ENCODE measurements around the gene ARHGEF38.
"Not testable (repeated sequence)": the region's sequence is repeated elsewhere in the genome, so short reads cannot be mapped to it uniquely, and the experiment has no call there.

ARHGEF38 gene

DNA sequence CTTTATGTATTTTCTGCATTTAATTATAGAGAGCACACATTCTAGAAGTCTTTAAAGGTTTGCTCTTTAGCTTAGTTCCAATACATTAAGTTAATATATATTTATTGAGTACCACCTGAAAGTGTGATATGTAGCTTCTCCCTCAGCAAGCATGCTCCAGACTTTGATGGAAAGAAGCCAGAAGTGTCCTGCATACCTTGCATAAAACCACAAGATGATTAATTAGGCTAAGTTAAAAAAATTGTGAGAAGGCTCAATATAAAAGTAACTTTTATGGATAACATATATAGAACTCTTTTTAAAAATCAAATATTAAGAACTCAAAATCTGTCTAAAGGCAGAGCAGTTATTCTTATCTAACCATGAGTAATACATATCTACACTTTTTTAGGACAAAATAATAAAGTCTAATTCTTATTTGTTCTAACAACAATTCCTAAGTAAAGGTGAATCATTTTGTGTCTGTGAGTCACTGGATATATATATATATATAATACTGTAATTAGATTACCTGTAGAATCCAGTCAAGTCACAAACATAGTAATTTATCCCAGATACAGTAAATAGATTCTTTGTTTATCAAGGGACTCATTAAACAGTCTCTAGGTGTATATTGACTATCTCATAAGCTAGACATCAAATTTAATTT is 104.8 kb downstream of the ARHGEF38 start:
- DNase-seq = no peak

DNA sequence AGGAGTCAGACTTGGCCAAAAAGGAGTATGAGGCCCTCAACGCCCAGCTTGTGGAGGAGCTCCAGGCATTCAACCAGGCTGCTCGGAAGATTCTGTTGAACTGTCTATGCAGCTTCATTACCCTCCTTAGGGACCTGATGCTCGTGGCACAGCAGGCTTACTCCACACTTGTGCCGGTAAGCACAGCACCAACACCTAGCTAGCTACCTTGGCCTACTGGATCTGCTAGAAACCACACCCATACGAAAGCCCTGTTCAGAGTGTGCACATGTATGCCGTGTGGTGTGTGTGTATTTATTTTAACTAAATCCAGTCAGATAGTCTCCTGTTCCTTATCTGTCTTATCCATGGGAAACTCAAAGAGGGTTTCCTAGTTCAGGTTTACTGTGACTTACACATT is 106.8 kb downstream of the ARHGEF38 start:
- no peak for DNase-seq

DNA sequence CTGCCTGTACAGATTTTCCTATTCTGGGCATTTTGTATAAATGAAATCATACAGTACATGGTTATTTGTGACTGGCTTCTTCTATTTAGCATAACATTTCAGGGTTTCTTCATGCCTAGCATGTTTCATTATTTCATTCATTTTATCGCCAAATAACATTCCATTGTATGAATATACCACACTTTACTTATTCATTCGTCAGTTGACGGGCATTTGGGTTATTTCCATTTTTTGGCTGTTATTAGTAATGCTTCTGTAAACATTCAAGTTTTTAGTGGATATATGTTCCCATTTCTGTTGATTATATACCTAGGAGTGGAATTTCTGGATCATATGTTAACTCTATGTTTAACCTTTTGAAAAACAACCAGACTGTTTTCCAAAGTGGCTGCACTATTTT is 108.6 kb downstream of the ARHGEF38 start:
- no peak for DNase-seq

DNA sequence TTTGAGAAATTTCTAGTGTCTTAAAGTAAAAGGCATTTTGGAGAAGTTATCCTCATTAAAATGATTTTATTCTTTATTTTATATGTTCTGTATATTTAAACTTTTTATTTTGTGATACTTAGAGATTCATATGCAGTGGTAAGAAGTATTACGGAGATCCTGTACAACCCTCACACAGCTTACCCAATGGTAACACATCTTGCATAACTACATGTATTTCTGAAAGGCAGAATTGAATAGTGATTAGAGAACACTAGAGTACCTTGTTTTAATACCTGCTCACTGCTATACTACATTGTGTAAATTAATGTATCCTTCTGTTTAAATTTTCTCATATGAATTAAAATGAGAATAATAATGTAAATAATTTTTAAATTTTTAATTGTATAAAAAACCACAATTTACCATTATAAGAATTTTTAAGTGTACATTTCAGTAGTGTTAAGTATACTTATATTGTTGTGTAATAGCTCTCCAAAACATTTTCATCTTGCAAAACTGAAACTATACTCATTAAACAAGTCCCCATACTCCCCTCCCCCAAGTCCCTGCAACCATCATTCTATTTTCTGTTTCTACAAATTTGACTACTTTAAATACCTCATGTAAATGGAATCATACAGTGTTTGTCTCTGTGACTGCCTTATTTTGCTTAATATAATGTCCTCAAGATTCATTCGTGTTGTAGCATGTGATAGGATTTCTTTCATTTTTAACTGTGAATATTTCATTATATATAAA is 110.7 kb downstream of the ARHGEF38 start:
- no peak for DNase-seq

DNA sequence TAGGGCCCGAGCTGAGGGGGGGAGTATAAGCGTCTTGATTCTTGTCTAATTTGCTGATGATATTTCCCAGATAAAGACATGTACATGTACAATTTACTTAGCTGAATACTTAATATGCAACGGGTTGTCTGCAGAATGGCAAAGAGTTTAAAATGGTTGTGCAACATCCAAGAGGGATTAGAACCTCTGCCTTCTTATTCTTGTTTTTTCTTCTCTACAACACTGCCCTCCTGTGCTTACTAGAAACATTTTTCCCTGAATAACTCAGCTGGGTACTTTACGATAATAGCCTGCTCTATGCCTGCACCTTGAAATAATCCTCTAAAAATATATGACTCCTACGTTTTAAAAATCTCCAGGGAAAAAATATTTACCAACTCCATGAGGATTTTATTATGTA is 114.3 kb downstream of the ARHGEF38 start:
- DNase-seq = no peak

DNA sequence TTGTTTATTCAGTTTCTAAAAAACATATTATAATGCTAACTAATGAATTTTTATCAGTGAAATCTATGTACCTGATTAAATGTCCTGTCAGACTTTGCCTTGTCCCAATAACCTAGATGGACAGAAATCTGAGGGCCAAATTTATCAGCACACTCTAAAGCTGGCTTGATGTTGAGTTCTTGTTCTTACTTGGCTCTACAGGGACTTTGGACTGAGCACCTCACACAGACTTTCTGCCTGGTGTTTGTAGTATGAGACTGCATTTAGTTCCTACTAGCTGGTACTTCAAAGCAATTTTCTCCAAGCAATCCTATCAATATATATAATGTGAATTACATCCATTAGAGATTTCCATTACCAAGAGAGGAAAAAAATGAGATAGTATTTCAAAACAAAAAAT is 118.3 kb downstream of the ARHGEF38 start:
- no peak for DNase-seq

DNA sequence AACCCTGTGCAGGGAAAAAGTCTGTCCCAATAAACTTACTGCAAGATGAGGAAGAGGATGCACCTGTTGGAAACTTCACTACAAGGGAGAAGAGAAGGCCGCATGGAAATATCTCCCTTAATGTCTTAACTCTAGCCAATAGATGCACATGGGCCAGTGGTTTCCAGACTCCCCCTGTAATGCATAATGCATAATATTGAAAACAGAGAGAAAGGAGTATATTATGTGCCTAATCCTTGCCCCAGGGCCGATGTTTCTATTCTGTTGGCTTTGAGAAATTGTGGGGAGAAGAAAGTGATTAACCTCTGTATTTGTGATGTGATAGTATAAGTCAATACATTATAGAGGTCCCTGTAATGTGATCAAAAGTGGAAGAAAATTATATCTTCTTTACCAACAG is 118.9 kb downstream of the ARHGEF38 start:
- DNase-seq = no peak

DNA sequence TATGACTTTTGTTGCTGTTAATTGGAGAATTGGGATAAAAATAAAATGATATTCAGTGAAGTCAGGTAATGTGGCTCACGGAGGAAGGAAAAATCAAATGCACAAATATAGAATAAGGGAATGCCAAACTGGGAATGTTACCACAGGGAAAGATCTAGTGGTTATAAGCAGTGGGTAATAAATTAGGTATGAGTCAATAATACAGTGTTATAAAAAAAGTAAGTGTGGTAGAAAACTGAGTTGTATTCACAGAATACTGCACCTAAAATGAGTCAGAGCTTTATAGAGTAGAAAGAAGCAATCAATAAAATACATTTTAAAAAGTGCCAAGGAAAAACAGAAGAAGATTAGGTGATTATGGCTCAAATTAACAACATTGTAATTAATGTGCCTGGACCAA is 121.6 kb downstream of the ARHGEF38 start:
- DNase-seq = no peak

DNA sequence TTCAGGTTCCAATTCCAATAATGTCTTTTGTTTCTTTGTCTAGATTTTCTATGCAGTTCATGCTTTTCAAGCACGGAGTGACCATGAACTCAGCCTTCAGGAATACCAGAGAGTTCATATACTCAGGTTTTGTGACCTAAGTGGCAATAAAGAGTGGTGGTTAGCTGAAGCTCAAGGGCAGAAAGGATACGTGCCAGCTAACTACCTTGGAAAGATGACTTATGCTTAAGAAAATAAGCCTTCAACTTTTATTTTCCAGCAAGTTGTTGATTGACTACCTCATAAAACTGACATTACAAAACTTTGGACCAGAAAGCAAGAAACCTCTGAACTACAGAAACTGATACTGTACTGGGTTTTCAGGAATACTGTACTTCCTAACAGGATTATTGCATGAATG is 125.3 kb downstream of the ARHGEF38 start:
- DNase-seq = no peak

DNA sequence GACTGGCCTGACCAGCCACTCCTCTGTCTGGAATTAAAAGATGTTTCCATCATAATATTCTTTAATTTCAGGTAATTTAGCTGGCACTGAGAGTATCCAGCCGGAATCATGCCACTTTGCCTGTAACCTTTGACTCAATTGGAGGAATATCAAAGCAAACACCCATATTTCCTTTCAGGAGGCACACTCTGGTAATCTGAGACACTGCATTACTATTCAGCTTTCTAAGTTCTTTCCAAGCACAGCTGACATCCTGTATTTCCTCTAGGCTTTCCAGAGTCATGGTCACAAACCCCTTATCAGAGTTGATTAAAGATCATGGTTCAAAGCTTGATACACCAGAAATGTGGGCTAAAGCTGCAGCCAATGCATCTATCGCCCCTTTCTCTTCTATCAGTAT is 126.8 kb downstream of the ARHGEF38 start:
- no peak for DNase-seq

DNA sequence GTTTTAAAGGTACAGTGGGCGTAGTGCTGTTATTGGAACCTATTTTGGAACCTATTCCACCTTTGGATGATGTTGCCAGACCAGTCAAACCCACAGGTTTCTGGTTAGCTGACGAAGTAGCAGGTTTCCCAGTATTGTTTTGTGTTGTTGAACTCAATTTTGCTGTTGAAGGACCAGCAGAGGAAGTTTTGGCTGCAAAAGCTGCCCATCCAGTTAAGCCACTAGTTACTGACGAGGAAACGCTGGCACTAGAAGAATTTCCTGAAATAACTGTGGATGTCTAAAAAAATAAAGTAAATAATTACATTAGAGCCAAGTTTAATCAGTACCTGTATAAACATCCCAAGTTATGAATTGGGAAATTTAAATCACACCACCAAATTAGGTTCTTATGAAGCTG is 130.6 kb downstream of the ARHGEF38 start:
- no peak for DNase-seq

DNA sequence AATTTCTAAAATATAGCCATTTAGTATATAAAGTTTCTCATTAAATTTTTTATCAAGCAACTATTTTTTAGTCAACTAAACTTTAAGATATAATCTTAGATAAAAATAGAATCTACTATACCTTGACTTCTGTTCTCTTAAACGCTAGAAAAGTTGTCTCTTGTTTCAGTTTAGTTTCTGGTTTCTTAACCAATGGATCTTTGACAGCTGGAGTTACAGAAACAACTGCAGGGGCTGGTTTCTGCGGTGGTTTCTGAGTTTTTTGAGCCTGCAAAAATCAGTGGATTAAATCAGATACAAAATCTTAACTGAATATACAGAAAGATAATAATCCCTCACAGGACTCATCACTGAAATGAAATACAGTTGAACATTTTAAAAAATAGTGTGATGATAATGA is 134.2 kb downstream of the ARHGEF38 start:
- DNase-seq = no peak

DNA sequence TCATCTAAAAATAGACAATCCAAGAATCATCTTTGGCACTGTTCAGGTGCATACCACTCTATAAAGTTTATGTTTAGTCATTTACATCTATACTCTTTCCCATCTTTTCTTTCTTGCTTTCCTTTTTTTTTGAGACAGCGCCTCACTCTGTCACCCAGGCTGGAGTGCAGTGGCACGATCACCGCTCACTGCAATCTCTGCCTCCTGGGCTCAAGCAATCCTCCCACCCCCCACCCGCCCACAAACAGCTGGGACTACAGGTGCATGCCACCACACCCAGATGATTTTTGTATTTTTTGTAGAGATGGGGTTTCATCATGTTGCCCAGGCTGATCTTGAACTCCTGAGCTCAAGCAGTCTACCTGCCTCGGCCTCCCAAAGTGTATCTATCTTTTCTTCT is 142.4 kb downstream of the ARHGEF38 start:
- not testable (repeated sequence) for DNase-seq

DNA sequence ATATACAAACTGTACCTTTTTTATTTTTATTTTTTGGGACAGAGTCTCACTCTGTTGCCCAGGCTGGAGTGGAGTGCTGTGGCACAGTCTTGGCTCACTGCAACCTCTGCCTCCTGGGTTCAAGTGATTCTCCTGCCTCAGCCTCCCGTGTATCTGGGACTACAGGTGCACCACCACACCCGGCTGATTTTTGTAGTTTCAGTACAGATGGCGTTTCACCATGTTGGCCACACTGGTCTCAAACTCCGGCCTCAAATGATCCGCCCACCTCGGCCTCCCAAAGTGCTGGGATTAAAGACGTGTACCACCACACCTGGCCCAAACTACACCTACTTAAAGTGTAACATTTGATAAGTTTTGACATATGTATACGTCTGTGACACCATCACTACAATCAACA is 143.4 kb downstream of the ARHGEF38 start:
- DNase-seq = not testable (repeated sequence)

DNA sequence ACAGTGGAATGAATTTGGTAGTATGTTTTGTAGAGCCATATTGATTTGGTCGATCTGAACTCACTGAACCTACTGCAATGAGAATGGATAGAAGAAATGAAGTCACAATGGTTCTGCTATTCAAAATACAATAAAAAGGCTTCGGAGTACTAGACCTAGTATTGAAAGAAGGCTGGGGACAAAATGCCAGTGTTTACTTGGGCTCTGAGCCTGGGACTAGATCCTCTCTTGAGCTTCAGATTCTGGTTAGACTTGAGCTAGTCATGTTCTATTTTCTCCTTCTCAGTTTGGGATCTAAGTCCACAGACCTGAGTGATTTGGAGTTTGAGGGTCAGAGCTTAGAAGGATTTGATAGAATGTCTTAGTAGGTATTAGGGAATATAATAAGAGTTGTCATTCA is 146.2 kb downstream of the ARHGEF38 start:
- DNase-seq = no peak

DNA sequence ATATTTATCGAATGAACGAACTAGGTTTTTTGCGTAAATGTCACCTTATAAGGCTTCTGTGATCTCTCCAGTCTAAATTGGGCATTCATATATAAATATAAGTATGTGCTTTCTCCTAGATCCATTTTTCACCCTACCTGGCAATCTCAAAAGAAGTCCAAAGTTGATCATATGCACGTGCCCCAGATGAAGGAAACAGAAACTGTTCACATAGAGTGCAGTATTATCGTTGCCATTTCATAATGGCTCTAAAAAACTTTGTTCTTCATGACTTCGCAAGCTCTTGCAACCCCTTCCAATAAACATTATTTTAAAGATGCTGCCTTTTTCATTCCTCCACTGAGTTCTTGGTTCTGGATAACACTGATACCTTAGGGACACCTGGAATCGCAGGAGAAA is 155.4 kb downstream of the ARHGEF38 start:
- no peak for DNase-seq

DNA sequence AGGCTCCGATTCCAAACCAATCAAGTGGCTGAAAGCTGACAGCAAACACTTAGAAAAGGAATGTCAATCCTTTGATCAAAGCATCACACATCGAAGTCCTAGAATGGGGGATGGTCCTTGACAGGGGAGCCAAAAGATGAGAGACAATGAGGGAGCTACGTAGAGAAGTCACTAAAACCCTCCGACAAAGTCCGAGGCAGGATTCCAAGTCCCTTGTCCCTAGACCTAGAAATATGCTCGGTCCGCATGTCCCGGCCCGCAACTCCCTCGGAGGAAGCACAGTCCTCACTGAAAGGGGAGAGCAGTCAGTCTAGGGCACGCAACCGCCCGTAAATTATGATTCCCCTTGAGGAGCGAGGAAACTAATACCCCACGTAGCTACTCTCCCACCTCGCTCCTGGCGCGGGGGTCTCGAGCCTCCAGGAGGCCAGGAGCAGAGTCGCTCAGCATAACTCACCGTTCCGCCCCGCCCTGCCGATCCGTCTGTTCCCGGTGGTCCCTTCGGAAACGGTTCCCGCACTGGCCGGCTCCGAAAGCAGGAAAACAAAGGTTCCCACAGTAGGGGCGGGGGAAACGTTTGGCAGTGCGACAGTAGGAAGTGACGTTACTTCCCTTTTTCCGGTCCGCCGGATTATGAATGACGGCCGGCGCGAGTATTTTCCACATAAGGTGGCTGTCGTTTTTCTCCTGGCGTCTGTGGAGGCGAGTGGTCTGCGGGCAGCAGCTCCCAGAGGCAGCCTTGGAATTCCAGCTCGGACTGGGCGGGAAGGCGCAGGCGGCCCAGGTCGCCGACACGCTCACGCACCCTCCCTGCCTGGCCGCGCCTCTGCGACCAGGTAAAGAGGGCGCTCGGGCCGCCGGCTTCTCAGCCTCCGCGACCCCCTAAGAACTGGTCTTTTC is 156.0 kb downstream of the ARHGEF38 start, which contains the start of the genes GSTCD and INTS12:
Gene GSTCD (plus strand): TSS at position 604 of the 900 bp plus-strand sequence. CDS start 8,830 bp downstream, outside the sequence.
Gene INTS12 (minus strand): TSS at position 509 of the 900 bp plus-strand sequence. CDS start 8,684 bp downstream, outside the sequence.
- DNase-seq = peak; percentile 88

DNA sequence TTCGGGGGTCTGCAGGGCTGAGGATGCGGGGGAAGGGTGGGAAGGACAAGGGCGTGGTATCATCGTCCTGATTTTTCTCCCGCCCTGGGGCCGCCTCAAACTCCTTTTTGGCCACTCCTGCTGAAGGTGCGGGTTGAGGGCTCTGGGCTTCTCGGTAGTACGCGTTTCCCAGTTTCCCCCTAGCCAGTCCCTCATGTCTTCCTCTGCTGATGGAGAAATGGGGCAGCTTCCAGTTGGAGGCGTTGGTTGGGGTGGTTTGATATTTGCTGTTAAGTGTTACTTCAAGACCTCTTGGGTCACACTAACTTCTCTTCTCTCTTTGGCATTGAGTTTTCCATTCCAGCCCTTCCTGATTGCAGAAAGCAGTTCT is 156.6 kb downstream of the ARHGEF38 start:
- peak; percentile 23 for DNase-seq

DNA sequence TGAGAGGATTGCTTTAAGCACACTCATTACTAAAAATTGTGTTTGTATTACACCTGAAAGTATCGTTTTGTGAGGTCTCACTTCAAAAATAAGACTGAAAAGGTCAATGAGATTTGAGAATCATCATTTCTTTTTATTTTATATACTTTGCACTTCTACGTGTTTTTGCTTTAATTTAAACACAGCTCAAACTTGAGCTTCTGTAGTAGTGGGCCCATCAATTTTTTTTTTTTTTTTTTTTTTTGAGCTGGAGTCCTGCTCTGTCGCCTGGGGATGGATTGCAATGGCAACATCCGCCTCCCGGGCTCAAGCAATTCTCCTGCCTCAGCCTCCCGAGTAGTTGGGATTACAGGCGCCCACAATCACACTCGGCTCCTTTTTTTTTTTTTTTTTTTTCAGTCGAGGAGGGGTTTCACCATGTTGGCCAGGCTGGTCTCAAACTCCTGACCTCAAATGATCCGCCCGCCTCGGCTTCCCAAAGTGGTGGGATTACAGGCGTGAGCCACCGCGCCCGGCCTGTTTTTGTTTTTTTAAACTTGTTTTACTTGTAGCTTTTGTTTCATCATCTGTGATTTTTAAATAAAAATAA is 157.7 kb downstream of the ARHGEF38 start:
- DNase-seq = no peak

DNA sequence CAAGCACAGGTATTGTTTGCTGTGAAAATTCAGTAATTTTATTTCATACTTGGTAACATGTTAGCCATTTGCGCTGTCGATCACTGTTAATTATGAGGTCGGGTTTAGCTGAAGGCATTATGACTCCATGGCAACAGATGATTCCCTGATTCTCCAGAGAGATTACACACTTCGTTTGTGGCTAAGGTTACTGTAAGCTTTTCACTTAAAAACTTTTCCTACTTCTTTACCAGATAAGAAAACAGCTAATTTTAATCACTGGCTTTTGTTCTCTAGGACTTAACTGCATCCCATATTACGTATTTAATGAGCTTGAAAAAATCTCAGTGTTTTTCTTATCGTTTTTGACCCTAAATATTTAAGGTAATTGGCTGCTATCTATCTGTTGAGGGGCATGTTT is 158.3 kb downstream of the ARHGEF38 start:
- DNase-seq = no peak

DNA sequence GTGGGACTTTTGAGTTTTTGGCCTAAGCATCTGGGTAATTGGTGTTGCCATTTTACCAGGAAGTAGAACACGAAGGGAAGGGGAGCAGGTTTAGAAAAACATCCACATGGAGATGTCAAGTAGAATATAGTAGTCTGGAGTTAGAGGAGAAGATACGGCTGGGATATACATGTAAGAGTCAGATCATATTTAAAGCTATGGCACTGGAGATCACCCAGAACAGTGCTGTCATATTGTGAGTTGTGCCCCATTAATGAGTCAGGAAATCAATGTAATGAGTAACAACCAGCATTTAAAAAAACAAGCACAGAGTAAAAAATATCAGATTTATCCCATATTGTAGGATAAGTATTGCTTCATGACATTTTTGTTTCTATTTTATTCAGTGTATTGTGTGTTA is 160.3 kb downstream of the ARHGEF38 start:
- no peak for DNase-seq

DNA sequence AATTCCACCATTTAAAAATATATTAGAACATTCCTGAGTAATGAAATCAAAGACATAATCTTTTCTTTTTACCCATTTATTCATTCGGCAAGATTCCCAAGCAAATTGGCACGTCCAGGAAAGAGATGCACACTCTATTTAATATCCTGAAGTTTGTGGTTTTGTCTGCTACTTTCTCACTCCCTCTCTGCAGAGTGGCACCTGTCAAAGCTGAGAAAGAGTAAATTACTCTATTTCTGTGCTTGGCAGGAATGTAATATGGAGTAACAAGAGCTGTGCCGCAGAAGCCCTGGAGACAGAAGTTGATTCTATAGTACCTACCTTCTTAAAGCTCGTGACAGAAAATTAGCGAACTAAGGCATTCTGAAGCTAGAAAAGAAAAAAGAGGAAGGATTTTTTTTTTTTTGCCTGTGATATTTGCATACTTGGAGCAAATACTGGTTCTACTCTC is 161.7 kb downstream of the ARHGEF38 start:
- DNase-seq = peak; percentile 54

DNA sequence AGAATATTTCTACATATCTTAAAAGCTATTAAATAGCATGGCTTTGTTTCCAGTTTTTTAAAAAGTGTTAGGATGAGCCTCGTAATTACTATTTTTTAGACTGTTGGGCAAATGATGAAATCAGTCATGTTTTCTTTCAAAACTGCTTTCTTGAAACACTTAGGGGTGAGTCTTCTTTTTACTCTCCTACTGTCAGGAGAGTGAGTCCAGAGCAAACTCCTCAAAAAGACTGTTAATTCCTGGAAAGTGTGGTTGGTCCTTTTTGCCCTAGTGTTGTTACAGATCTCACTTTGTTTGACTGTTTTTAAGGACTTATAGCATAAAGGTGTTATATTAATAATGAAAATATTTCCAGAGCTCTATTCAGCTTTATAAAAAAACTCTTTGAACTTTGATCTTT is 162.5 kb downstream of the ARHGEF38 start:
- no peak for DNase-seq

Measured in KG1 (cell line).